HepG2 (cell line): ENCODE results near the gene CACNG4.

ENCODE experiments used
- CBFB ChIP-seq: sonication (generic); formaldehyde crosslinking; IDR thresholded peaks from 2 replicates; pipeline ENCODE4 v1.4.0; 2020; ENCODE audit warnings: missing genetic modification reagents
- CTCF ChIP-seq: sonication (generic); formaldehyde crosslinking; IDR thresholded peaks from 2 replicates; pipeline ENCODE4 v1.5.0; 2020; ENCODE audit warnings: mild to moderate bottlenecking, missing genetic modification reagents, moderate library complexity
- POLR2AphosphoS5 ChIP-seq: IDR thresholded peaks from 2 replicates; pipeline ENCODE4 v1.6.1; 2012; ENCODE audit warnings: low read depth, low read length
- RFX3 ChIP-seq: IDR thresholded peaks from 2 replicates; pipeline ENCODE4 v1.6.1; 2016; ENCODE audit warnings: missing biosample characterization, missing genetic modification reagents
- XBP1 ChIP-seq: sonication (generic); formaldehyde crosslinking; IDR thresholded peaks from 2 replicates; pipeline ENCODE4 v1.5.0; 2020; ENCODE audit warnings: missing genetic modification reagents
- ZBTB38 ChIP-seq: sonication (generic); formaldehyde crosslinking; IDR thresholded peaks from 2 replicates; pipeline ENCODE4 v1.5.1; 2020; ENCODE audit warnings: mild to moderate bottlenecking, missing genetic modification reagents
- ZNF138 ChIP-seq: sonication (generic); formaldehyde crosslinking; IDR thresholded peaks from 2 replicates; pipeline ENCODE4 v1.5.0; 2020; ENCODE audit warnings: mild to moderate bottlenecking, low read depth, missing genetic modification reagents

- TF ChIP-seq ZNF138 (CRISPR knock-in tag) (no peak), ZBTB38 (CRISPR knock-in tag) (no peak), CTCF (CRISPR knock-in tag) (no peak), XBP1 (CRISPR knock-in tag) (no peak), POLR2AphosphoS5 (no peak), RFX3 (no peak), CBFB (no peak)
These were observed 30.5 kb downstream of the CACNG4 start for GRCh38 chr17:66994930-66995535.
